Umbilical cord (tissue), 2 donors: Measurements from ENCODE around the gene ARHGEF4. TPM values are rescaled to one million over a fixed set of nuclear protein-coding genes. Genes with fewer than 3 reads are reported as not detected.
A peak's percentile ranks its signal among the peaks of the same experiment; 100 is the strongest.
"Not testable (repeated sequence)": the region's sequence is repeated elsewhere in the genome, so short reads cannot be mapped to it uniquely, and the experiment has no call there.

ENCODE experiments used
- DNase-seq: peaks from one replicate; pipeline ENCODE4 v3.0.0-alpha.2; 2015; ENCODE audit warnings: low spot score
- total RNA-seq: library from RNA; depleted of rRNA; stranded (reverse); fragments of >200 nt; gene quantifications from one replicate; pipeline ENCODE4 v1.2.3, GENCODE V29; 2014; ENCODE audit warnings: low replicate concordance; ENCODE audit not compliant: insufficient read depth

The ARHGEF4 gene
- total RNA-seq, 1 donor from 2014 or later = 8.9 TPM

- no peak for DNase-seq
Measured at GRCh38 chr2:130883496-130883895, 46.8 kb downstream of the ARHGEF4 start.

DNA sequence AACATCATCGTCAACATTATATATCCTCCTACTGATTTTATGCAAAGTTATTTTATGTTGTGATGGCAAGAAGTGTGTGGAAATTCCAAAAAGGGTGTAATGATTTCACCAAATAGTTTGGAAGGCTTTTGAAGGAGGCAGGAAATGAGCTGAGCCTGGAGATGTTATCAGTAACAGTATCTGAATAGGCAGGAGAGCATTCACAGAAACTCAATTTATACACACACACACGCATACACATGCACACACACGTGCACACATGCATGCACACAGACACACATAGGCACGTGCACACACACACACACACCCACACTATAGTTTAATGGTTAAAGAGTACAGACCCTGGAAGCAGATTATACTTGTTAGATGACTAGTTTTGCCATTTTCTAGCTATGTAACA lies 47.3 kb downstream of the ARHGEF4 start:
- DNase-seq = no peak

DNA sequence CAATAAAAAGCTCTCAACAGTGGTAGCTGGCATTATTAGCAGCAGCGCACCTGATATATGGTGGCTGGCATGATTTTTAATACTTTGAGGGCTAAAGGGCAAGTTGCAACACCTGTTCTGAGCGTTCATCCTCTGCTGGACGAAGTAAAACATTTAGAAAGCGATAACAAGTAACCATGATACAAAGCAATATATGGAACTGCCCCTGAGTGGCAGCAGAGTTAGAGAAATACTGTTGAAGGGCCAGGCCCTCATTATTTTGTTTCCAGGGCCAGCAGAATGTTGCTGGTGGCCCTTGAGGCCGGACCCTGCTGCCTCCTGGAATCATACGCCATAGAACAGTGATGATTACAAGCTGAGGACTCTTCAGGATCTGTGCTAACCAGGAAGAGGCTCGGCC lies 47.8 kb downstream of the ARHGEF4 start:
- no peak for DNase-seq

DNA sequence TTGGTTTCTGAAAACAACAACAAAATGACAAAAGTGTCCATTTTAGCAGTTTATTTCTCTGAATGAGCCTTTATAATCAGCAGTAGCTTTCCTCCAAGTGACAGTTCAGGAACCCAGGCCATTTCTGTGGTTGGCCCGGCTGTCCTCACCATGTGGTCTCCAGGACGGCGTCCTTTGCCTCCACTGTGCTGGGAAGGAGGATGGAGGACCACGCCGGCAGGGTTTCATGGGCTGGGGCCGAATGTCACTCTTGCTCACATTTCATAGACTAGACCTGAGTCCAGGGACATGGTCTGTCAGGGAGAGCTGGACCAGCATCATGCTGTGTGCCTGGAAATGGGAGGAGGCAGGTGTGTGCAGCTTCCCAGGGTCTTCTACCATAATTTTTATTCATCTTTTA lies 50.9 kb downstream of the ARHGEF4 start:
- DNase-seq = no peak

GRCh38 chr2:130890941-130891669 lies 54.4 kb downstream of the ARHGEF4 start:
- no peak for DNase-seq

GRCh38 chr2:130891966-130892365 lies 55.3 kb downstream of the ARHGEF4 start:
- no peak for DNase-seq

- no peak for DNase-seq
Measured at GRCh38 chr2:130892793-130893785, 56.4 kb downstream of the ARHGEF4 start.

GRCh38 chr2:130894326-130894942 lies 57.7 kb downstream of the ARHGEF4 start:
- DNase-seq = no peak

- no peak for DNase-seq
Measured at GRCh38 chr2:130896813-130897212, 60.1 kb downstream of the ARHGEF4 start.

GRCh38 chr2:130898553-130898952 lies 61.8 kb downstream of the ARHGEF4 start:
- no peak for DNase-seq

DNA sequence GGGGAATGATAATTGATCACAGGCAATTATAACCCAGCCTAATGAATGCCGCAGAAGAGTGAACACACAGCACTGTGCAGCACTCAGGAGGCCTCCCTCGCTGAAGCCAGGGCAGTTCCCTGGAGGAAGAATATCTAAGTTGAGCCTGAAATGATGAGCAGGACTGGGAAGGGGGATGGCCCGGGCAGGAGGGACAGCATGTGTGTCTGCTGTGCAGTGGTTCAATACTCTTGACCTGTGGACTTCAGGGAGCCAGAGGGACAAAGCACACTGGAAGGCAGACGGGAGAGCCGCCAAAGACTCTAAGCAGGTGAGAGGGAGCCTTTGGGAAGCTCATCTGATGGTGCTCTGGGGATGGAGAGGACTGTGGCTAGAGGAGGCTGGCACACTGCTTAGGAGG lies 62.6 kb downstream of the ARHGEF4 start:
- no peak for DNase-seq

DNA sequence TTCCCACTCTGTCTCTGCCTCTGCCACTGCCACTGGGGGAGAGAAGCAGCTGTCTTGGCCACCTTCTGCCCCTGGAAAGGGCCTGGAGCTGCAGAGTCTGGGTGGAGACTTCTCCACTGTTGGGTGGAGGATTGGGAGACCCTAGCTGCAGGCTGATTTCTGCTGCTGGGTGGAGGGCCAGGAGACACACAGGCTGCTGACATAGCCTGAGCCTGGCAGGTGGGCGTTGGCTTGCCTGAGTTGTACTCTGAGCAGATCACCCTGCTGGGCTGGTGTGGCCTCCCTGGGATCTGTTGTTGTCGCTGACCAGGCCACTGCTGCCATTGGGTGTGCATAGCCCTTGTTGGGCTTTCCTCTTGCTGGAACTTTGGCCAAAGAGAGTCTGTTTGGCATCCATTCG lies 64.3 kb downstream of the ARHGEF4 start:
- DNase-seq = no peak

GRCh38 chr2:130901626-130902025 lies 64.9 kb downstream of the ARHGEF4 start:
- not testable (repeated sequence) for DNase-seq

- no peak for DNase-seq
Measured at GRCh38 chr2:130908832-130909231, 72.1 kb downstream of the ARHGEF4 start.

DNA sequence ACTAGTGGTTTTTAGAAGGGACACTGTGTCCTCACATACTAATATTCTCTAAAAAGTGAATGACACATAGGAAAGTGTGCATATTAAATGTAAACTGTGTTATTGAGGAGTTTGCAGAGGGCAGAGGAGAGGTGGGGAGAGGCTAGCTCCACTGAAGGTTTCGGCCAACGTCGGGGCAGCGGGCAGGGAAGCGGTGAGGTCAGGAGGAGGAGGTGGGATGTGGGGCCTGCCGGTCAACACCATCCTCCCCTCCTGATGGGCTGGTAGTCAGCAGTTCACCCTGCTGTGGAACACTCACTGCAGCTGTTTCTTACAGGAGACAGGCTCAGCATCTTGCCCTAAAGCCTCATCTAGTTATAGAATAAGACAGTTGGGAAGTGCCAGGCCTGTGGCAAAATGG lies 74.2 kb downstream of the ARHGEF4 start:
- DNase-seq = no peak

DNA sequence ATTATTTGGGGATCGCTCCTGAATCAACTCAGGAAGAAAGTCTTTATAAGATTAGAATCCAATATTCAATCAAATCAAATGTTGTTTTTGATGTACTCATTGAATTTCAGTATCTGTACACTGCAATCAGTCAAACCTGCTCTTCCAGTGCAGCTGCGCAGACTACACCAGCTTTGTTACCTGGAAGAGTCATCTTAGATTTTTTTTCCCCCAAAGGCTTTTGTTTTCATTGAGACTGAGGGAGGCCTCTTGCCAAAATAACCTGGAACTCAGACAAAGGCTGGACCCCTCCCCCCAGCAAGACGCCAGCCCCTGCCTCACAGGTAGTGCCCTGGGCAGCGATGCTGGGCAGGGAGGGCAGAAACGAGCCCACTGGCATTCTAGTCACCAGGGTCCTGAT lies 74.8 kb downstream of the ARHGEF4 start:
- peak; percentile 18 for DNase-seq

DNA sequence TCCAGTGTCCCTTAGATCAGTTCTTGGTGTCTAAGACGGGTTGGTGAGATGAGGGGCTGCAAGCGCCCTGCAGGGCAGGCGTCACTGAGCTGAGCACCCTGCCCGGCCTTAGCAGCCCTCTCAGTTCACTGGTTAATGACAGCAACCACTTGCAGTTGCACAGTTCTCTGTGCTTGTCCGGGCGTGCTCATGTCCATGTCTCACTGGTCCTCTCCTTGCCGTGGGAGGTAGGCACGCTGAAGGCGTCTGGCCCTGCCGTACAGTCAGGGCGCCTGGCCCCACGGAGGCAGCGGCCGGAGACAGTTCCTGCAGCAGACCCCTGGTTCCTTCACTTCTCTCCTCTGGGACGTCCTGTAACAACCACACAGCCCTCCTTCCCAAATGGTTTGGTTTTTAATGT lies 75.3 kb downstream of the ARHGEF4 start:
- no peak for DNase-seq

DNA sequence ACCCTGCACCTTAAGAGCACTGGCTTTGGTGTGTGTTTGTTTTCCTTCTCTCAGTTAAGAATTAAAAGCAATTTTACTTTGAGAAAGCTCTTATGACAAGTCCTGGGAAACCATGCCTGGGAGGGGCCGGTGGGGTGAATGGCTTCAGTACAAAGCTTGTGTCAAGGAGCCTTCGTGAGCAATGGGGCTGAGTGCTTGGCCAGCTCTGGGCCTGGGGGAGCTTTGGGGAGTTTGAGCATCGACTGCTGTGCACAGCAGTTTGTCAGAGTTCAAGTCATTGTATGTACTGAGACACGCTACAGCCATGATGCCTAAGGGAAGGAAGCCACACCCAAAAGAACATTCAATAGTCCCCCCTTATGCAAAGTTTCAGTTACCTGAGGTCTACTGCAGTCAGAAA lies 75.8 kb downstream of the ARHGEF4 start:
- no peak for DNase-seq

DNA sequence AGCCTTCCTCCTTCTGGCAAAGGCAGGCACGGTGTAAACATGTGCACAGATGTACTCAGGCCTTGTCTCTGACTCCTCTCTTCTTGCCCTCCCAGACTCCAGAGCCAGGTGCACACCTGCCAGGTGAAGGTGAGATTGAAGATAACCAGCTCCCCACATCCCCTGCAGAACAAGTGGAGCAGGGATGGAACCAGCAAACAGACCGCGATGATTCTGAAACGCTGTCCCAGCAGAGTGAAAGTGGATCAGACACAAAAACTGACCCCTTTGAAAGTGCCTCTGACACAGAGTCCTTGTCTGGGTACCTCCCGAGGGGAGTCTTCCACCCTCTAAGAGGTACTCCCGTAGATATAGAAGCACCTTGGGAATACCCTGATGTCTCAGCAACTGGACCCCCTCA lies 77.2 kb downstream of the ARHGEF4 start:
- no peak for DNase-seq

DNA sequence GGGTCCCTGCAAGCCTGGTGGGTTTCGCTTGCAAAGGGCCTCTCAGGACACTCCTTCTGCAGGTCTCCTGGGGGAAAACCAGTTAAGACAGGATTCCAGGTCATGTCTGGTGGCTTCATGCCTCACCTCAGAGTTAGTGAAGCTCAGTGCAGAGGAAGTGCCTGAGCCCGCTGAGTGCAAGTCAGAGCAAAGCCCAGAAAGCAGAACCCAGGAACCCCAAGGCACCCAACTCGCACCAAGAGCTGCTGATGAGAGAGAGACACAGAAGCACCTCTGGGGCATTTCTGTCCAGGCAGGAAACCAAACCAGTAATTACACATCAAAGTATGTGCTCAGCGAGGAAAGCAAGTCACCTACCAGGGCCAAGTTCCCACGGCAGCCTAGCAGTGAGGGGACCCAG lies 78.4 kb downstream of the ARHGEF4 start:
- peak; percentile 26 for DNase-seq

DNA sequence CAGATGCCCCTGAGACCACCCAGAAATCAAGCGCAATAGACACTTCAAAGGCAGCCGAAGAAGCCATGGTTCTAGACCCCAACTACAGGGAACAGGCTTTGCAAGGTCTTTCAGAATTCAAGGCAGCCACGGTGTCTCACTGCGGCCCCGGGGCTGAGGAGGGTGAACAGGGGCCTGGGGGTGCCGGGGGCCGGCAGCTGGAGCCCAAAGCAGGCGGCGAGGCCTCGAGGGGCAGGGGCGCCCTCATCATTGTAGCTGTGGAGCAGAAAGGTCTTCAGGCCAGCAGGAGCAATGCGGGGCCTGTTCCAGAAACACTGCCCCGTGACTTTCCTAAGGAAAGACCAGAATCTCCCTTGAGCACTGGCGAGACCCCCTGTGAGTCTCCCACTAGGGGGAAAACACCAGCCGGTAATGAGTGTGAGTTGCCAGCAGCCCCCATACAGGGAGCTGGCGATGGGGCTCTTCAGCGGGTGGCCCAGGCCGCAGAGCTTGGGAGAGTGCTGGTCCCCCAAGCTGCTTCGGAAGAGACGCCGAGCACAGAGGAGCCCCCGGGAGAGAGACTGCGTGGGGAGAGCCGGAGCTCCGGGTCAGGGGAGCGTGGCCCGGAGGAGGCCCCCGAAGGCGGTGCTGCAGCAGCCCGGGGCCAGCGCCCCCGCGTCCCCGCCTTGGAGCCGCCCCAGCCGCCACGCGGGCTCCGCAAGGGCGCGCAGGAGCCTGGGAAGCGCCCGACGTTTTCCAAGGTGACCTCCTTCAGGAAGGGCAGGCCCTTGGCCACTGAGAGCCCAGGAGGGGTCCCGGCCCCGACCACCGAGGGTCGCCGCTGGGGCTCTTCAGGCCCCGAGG lies 79.1 kb downstream of the ARHGEF4 start:
- DNase-seq = no peak

DNA sequence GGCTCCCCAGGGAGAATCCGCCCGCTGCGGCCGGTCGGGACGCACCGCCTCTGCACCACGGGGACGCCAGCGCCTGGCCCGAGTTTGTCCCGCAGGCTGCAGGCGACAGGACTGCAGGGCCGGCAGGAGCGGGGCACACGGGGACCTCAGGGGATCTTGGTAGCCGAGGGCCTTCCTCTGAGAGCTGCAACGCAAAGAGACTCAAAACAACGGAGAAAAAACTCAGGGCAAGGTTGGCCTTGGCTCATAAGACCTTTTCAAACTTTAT lies 79.7 kb downstream of the ARHGEF4 start:
- no peak for DNase-seq
